Stimulated activated CD8-positive, alpha-beta memory T cell treated with anti-CD3 and anti-CD28 coated beads, Interleukin-12 subunit alpha, Interleukin-12 subunit beta, amount 100 ng/mL, for 4 hours (primary cell): ENCODE data around the gene BRICD5.
A peak's percentile ranks its signal among the peaks of the same experiment; 100 is the strongest.
"Not testable (repeated sequence)": the region's sequence is repeated elsewhere in the genome, so short reads cannot be mapped to it uniquely, and the experiment has no call there.

Experiments
- DNase-seq: peaks from one replicate; pipeline ENCODE4 v3.0.0-alpha.2; 2020; ENCODE audit warnings: low read depth

BRICD5 gene

GRCh38 chr16:2223221-2223941 is 12.7 kb upstream of the BRICD5 start, which contains the start of gene E4F1:
TSS of gene E4F1 (plus strand) at chr16:2223591. CDS start at chr16:2223614, 23 bp downstream.
- DNase-seq = peak; percentile 98

GRCh38 chr16:2216330-2216729 is 5.7 kb upstream of the BRICD5 start:
- DNase-seq = no peak

- no peak for DNase-seq
These were observed 4.0 kb upstream of the BRICD5 start, which contains the start of gene PGP for GRCh38 chr16:2214719-2214968. TSS of gene PGP (minus strand) at chr16:2214840. CDS start at chr16:2214777, 63 bp downstream.

GRCh38 chr16:2213817-2214718 is 3.4 kb upstream of the BRICD5 start:
- no peak for DNase-seq

- DNase-seq = no peak
These were observed 2.0 kb upstream of the BRICD5 start for GRCh38 chr16:2212362-2213324.

- no peak for DNase-seq
These were observed 1.3 kb upstream of the BRICD5 start for GRCh38 chr16:2211923-2212347.

- no peak for DNase-seq
These were observed 692 bp downstream of the BRICD5 start for GRCh38 chr16:2210009-2210332.

GRCh38 chr16:2209258-2210008 is 1.2 kb downstream of the BRICD5 start:
- no peak for DNase-seq

- DNase-seq = no peak
These were observed 1.9 kb downstream of the BRICD5 start for GRCh38 chr16:2208772-2209171.

- DNase-seq = no peak
These were observed 2.4 kb downstream of the BRICD5 start for GRCh38 chr16:2208308-2208707.

- DNase-seq = no peak
These were observed 2.8 kb downstream of the BRICD5 start for GRCh38 chr16:2207872-2208271.

GRCh38 chr16:2206780-2207433 is 3.8 kb downstream of the BRICD5 start:
- no peak for DNase-seq

GRCh38 chr16:2206420-2206779 is 4.3 kb downstream of the BRICD5 start:
- DNase-seq = no peak

- DNase-seq = no peak
These were observed 4.7 kb downstream of the BRICD5 start for GRCh38 chr16:2205967-2206313.

GRCh38 chr16:2205104-2205966 is 5.3 kb downstream of the BRICD5 start, which contains the start of gene MLST8:
TSS of gene MLST8 (plus strand) at chr16:2205454. CDS start at chr16:2206086, 632 bp downstream.
- DNase-seq = peak; percentile 91

- no peak for DNase-seq
These were observed 6.1 kb downstream of the BRICD5 start for GRCh38 chr16:2204416-2205103.

- not testable (repeated sequence) for DNase-seq
These were observed 7.5 kb downstream of the BRICD5 start for GRCh38 chr16:2203119-2203688.

GRCh38 chr16:2200313-2200712 is 10.3 kb downstream of the BRICD5 start:
- DNase-seq = no peak

- DNase-seq = no peak
These were observed 11.0 kb downstream of the BRICD5 start for GRCh38 chr16:2199621-2200139.
